ENCODE measurements around the gene SMIM29.

DNA sequence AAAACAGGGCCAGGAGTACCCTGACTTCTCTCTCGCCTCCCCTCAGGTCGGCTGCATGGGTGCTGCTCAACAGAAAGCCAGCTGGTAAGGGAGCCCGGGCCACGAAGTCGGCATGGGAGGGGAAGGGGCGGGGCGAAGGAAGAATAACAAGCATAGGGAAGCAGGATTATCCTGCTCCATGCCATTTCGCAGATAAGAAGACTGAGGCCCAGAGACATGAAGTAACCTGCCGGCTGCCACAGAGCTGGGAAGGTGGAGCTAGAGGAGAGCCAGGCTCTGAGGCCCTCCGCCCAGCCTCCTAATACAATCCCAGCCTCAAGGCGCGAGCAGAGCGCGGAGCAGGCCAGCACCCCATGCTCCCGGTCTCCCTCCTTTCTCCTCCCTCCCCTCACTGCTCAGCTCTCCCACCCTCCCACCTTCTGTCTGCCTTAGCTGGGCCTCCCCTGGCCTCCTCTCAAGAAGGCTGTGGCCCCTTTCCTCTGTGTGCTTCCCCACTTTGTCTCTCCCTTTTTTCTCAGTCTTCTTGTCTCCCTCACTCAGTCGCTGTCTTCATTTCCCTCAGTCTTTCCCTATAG lies 25.3 kb downstream of the SMIM29 start:
- TF ChIP-seq EZH2 (IDR thresholded peaks at IDR 0.05; ENCODE audit: borderline replicate concordance, insufficient read depth, low read depth, low read length, poor library complexity, severe bottlenecking) (no peak), CTCF (IDR thresholded peaks at IDR 0.05) (no peak)
